Peyer's patch (tissue), 4 donors: ENCODE results near the gene KIRREL1. TPM values are rescaled to one million over a fixed set of nuclear protein-coding genes. Genes with fewer than 3 reads are reported as not detected.
A peak's percentile ranks its signal among the peaks of the same experiment; 100 is the strongest.

Experiments
- DNase-seq, 3 donors: peaks; one replicate each; pipeline ENCODE4 v3.0.0-alpha.2; 2017 to 2019
- H3K27ac ChIP-seq, 4 donors: fragments of 200-600 bp; sonication (generic); one replicate each; pipeline ENCODE4 v1.5.1; 2016 to 2019
- H3K27me3 ChIP-seq, 2 donors: fragments of 200-600 bp; sonication (generic); one replicate each; pipeline ENCODE4 v1.5.1; 2019
- H3K36me3 ChIP-seq, 3 donors: fragments of 200-600 bp; sonication (generic); one replicate each; pipeline ENCODE4 v1.5.1; 2016 to 2019
- H3K4me1 ChIP-seq, 4 donors: fragments of 200-600 bp; sonication (generic); one replicate each; pipeline ENCODE4 v1.5.1; 2016 to 2019
- H3K4me3 ChIP-seq, 4 donors: fragments of 200-600 bp; sonication (generic); 1 replicate in 3 of 4; 2 replicates in 1 of 4; pipeline ENCODE4 v1.5.1; 2016 to 2019; ENCODE audit warnings: mild to moderate bottlenecking in 1 of 4
- H3K9me3 ChIP-seq, 4 donors: fragments of 200-600 bp; sonication (generic); one replicate each; pipeline ENCODE4 v1.5.1; 2016 to 2019; ENCODE audit warnings: mild to moderate bottlenecking in 1 of 4
- POLR2A ChIP-seq, 2 donors: fragments of 450-650 bp; IDR thresholded peaks; one replicate each; pipeline ENCODE4 v1.5.1; 2017; ENCODE audit warnings: antibody characterized with exemption in 2 of 2, mild to moderate bottlenecking in 2 of 2, moderate library complexity in 2 of 2
- total RNA-seq, 4 donors: library from RNA; depleted of rRNA; stranded (reverse); fragments of >200 nt; gene quantifications; one replicate each; pipeline ENCODE4 v1.1.0, GENCODE V29; 2016
- TF ChIP-seq, protein P1 (sequence below), 6 experiments: fragments of 450-650 bp in 4 of 6; fragments of 200-600 bp in 2 of 6; sonication (generic) in 1 of 6; IDR thresholded peaks; one replicate each; pipeline ENCODE4 v1.5.1; 2017 to 2019; ENCODE audit warnings: antibody characterized with exemption in 6 of 6, mild to moderate bottlenecking in 3 of 6, moderate library complexity in 1 of 6

KIRREL1 gene
- total RNA-seq, result 10 to 100 TPM in 3 of 4 donors, 1 to 10 TPM in 1; 2.8 to 29.7 (median 11.1) TPM

DNA sequence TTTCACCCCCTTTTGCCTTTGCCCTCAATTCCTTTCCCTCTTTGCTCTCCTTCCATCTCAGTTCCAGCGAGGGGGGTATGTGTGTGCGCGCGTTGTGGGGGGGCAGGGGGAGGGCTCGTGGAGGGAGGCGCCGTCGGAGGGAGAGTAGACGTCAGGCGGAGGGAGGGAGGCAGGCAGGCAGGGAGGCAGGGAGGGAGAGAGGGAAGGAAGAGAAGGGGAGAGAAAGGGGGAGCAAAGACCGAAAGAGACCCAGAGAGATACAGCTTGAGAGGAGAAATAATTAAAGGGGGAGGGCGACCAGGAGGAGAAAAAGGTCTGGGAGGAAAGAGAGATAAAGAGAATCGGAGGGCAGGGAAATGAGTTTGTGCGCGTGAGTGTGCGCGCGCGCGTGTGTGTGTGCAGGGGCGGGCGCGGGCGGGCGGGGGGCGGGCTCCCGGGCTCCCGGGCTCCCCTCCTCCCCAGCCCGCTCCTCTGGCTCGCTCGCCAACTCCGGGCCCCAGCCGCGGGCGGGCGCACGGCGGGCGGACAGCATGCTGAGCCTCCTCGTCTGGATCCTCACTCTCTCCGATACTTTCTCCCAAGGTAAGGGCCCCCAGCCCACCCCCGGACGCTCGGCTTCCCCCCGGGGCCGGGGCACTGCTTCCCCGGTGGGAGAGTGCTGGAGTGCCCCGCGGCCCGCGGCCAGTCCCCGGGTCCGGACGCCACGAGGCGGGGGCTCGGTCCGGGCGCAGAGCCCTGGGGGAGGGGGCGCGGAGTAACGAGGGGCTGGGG lies at the start of gene KIRREL1:
Gene KIRREL1 (plus strand): TSS at position 499 of the 771 bp plus-strand sequence. CDS start 32 bp downstream, at position 531.
- H3K27ac ChIP-seq, result peak within 1 kb of the TSS; percentile 64 to 91 (median 80)
- H3K4me3 ChIP-seq, result peak within 1 kb of the TSS; percentile 52 to 85 (median 65)
- DNase-seq, result peak in 2 of 3 donors; percentile 58 to 63
- H3K27me3 ChIP-seq, result no peaks in the 10 kb centered on the region
- no peaks in the 10 kb centered on the region for H3K36me3 ChIP-seq
- no peaks in the 10 kb centered on the region for H3K9me3 ChIP-seq
- TF ChIP-seq, protein P1, sequence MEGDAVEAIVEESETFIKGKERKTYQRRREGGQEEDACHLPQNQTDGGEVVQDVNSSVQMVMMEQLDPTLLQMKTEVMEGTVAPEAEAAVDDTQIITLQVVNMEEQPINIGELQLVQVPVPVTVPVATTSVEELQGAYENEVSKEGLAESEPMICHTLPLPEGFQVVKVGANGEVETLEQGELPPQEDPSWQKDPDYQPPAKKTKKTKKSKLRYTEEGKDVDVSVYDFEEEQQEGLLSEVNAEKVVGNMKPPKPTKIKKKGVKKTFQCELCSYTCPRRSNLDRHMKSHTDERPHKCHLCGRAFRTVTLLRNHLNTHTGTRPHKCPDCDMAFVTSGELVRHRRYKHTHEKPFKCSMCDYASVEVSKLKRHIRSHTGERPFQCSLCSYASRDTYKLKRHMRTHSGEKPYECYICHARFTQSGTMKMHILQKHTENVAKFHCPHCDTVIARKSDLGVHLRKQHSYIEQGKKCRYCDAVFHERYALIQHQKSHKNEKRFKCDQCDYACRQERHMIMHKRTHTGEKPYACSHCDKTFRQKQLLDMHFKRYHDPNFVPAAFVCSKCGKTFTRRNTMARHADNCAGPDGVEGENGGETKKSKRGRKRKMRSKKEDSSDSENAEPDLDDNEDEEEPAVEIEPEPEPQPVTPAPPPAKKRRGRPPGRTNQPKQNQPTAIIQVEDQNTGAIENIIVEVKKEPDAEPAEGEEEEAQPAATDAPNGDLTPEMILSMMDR (IDR thresholded peaks at IDR 0.05), result no peak
- no peak for TF ChIP-seq POLR2A (IDR thresholded peaks at IDR 0.05)
- peaks cover 0 to 13% (median 3%) of the 10 kb centered on the region in 4 donors for H3K4me1 ChIP-seq

DNA sequence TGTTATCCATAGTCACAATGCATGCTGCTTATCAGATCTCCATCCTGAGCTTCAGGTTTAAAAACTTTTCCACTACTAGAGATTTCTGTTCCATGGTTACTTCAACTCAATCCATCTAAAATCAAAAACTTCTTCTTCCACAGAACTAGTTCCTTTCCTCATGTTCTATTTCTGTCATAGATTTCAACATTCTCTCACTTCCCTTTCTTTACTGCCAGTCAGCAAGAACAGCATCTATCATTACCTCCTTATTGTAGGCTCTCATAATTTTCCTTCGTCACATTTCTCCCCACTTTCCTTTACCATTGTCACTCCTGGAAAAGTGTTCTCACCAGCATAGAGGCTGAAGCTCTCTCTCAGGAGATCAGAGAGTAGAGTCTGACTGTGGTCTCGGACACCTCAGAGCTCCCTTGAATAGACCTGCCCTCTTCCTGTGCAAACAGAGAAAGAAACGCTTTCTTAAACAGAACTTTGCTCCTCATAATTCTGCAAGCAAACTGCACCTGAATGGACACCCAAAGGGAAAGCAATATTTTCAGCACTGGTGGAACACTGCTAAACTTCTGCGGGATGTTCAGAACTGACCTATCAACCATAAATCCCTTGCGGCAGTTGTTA lies 48.7 kb upstream of the KIRREL1 start:
- H3K4me3 ChIP-seq, result no peak overlapping the region
- no peaks in the 10 kb centered on the region for H3K36me3 ChIP-seq
- H3K4me1 ChIP-seq, result no peaks in the 10 kb centered on the region
- no peaks in the 10 kb centered on the region for H3K9me3 ChIP-seq
- no peak for TF ChIP-seq POLR2A (IDR thresholded peaks at IDR 0.05)
- DNase-seq, result no peak
- H3K27ac ChIP-seq, result no peak overlapping the region
- H3K27me3 ChIP-seq, result no peaks in the 10 kb centered on the region

DNA sequence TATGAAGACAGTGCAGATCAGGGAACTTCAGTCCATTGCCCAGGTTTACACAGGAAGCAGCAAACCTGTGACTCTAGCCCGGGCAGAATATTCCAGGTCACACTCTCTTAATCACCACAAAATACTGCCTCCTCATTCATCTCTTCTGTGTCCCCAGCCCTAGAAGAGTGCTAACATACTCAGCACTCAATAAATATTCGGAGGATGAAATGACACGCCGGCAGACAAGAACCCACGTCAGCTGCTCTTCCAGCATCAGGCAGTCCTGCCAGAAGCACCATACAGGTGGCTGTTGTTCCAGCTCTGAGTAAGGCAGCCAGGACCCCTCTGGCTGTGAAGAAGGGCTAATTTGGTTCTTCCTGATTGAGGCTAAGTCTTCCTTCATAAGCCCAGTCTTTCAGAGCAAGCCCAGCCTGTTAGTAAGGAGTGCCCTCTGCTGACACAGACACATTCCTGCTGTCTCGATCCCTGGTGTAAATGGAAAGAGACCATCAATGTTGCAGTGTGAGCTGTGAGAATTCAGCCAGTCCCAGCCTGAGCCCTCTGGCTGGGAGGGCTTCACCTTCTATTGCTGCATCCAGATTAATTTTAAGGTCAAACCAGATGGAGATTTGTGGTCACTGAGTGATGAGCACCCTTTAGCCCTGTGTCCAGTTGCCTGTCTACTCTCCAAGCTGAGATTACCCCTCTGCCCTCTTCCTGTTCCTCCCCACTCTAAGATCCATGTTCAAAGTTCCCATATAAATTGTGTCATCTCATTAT lies 45.0 kb upstream of the KIRREL1 start:
- Histone ChIP-seq H3K36me3 (no peaks in the 10 kb centered on the region), H3K27me3 (no peaks in the 10 kb centered on the region), H3K9me3 (no peaks in the 10 kb centered on the region), H3K4me3 (no peak overlapping the region), H3K4me1 (no peaks in the 10 kb centered on the region), H3K27ac (no peak overlapping the region)
- DNase-seq, result peak in 2 of 3 donors; percentile 25 to 54
- no peak for TF ChIP-seq POLR2A (IDR thresholded peaks at IDR 0.05)
- TF ChIP-seq, protein P1 (IDR thresholded peaks at IDR 0.05), result peak in 4 of 6 experiments; percentile 23 to 51 (median 40)

DNA sequence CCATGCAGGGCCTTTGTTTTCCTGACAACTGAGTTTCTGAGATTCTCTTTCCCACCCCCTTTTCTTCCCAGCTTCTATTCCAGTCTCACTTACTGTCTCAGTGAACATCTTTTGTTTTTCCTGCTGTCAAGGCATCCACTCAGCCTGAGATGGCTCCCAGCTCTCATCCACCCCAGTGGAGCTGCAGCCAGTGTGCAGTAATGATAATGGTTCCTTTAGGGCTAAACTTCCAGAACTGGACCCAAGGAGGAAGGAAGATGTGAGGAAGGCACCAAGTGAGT lies 44.4 kb upstream of the KIRREL1 start:
- no peak for TF ChIP-seq POLR2A (IDR thresholded peaks at IDR 0.05)
- TF ChIP-seq, protein P1 (IDR thresholded peaks at IDR 0.05), result no peak
- Histone ChIP-seq H3K27me3 (no peaks in the 10 kb centered on the region), H3K36me3 (no peaks in the 10 kb centered on the region), H3K27ac (no peak overlapping the region), H3K4me3 (no peak overlapping the region), H3K4me1 (no peaks in the 10 kb centered on the region), H3K9me3 (no peaks in the 10 kb centered on the region)
- no peak for DNase-seq

DNA sequence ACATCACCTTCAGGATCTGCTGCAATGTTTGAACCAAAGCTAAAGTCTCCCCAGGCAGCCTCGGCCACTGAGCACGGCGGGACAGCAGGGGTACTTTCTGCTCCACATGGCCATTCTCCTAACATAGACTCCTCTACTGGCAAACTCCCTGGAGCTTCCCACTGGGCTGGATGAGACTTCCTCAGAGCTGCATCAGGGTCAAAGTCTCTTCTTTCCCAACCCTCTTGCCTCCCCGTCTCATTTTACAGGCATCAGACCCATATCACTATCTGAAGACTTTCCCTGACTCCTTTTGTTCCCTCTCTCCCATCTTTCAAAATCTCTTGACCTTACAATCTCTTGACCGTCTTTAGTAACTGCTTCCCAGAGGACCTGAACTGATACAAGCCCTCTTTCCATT lies 42.2 kb upstream of the KIRREL1 start:
- Histone ChIP-seq H3K27ac (no peak overlapping the region), H3K36me3 (no peaks in the 10 kb centered on the region), H3K4me1 (no peaks in the 10 kb centered on the region), H3K4me3 (no peak overlapping the region), H3K9me3 (no peaks in the 10 kb centered on the region), H3K27me3 (no peaks in the 10 kb centered on the region)
- TF ChIP-seq, protein P1 (IDR thresholded peaks at IDR 0.05), result no peak
- TF ChIP-seq POLR2A (IDR thresholded peaks at IDR 0.05), result no peak
- no peak for DNase-seq

DNA sequence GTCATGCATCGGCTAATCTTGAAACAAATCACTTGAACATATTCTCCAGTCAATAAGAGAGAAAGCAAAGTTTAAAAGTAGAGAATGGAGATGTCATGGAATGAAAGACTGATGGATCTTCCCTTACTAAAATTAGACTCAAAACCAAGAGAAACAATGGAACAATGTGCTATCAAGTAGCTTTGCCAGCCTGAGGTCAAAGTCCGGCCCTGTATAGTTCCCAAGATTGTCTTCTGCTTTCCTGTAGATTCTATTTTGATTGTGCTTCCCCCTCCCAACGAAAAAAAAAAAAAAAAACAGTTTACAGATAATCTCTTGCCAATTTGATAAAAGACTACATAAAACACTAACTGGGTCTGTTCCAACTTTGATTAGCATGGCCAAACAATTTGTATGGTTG lies 40.8 kb upstream of the KIRREL1 start:
- no peaks in the 10 kb centered on the region for H3K36me3 ChIP-seq
- H3K9me3 ChIP-seq, result no peaks in the 10 kb centered on the region
- no peak for TF ChIP-seq POLR2A (IDR thresholded peaks at IDR 0.05)
- TF ChIP-seq, protein P1 (IDR thresholded peaks at IDR 0.05), result no peak
- no peaks in the 10 kb centered on the region for H3K4me1 ChIP-seq
- DNase-seq, result peak in 1 of 3 donors; percentile 65
- H3K4me3 ChIP-seq, result no peak overlapping the region
- no peaks in the 10 kb centered on the region for H3K27me3 ChIP-seq
- H3K27ac ChIP-seq, result no peak overlapping the region
